ENCODE measurements around the gene HS6ST2. TPM values are rescaled to one million over a fixed set of nuclear protein-coding genes. Genes with fewer than 3 reads are reported as not detected.

HS6ST2 gene
- total and polyA plus RNA-seq, 12 donors: 0.13 to 1.2 (median 0.26) TPM; not detected in 3

- H3K36me3 ChIP-seq: no peaks in the 10 kb centered on the region
- 64 to 75% methylated on average over 2 of the region's 2 CpGs for WGBS, 2 donors
- no peaks in the 10 kb centered on the region for H3K4me1 ChIP-seq
- H3K27me3 ChIP-seq: peaks cover 0 to 17% (median 0%) of the 10 kb centered on the region in 7 donors
- H3K27ac ChIP-seq: no peak overlapping the region
- DNase-seq: no peak
- H3K4me3 ChIP-seq: no peak overlapping the region
- TF ChIP-seq CTCF (IDR thresholded peaks at IDR 0.05): no peak
- ATAC-seq: no peak
- intact Hi-C loops (cut with DNase I): no loop called here
- peaks cover 0 to 9% (median 0%) of the 10 kb centered on the region in 11 donors for H3K9me3 ChIP-seq
Measured at GRCh38 chrX:132677233-132677716, 281.2 kb downstream of the HS6ST2 start.

GRCh38 chrX:132676561-132677186 is 281.8 kb downstream of the HS6ST2 start:
- H3K27ac ChIP-seq: no peak overlapping the region
- H3K4me1 ChIP-seq: no peaks in the 10 kb centered on the region
- H3K4me3 ChIP-seq: no peak overlapping the region
- peaks cover 0 to 22% (median 0%) of the 10 kb centered on the region in 7 donors for H3K27me3 ChIP-seq
- DNase-seq: no peak
- 47 to 49% methylated on average over 4 of the region's 4 CpGs for WGBS, 2 donors
- ATAC-seq: no peak
- peak in 1 of 9 donors; percentile 13 for TF ChIP-seq CTCF (IDR thresholded peaks at IDR 0.05)
- intact Hi-C loops (cut with DNase I): no loop called here
- H3K36me3 ChIP-seq: no peaks in the 10 kb centered on the region
- H3K9me3 ChIP-seq: peaks cover 0 to 9% (median 0%) of the 10 kb centered on the region in 11 donors

- ATAC-seq (no peak), DNase-seq (no peak)
- H3K4me1 ChIP-seq: no peaks in the 10 kb centered on the region
- H3K9me3 ChIP-seq: peaks cover 0 to 9% (median 0%) of the 10 kb centered on the region in 11 donors
- 76 to 88% methylated on average over 3 of the region's 3 CpGs for WGBS, 2 donors
- intact Hi-C loops (cut with DNase I): no loop called here
- TF ChIP-seq CTCF (IDR thresholded peaks at IDR 0.05): no peak
- no peak overlapping the region for H3K27ac ChIP-seq
- no peaks in the 10 kb centered on the region for H3K36me3 ChIP-seq
- H3K4me3 ChIP-seq: no peak overlapping the region
- peaks cover 0 to 27% (median 0%) of the 10 kb centered on the region in 7 donors for H3K27me3 ChIP-seq
Measured at GRCh38 chrX:132676102-132676501, 282.3 kb downstream of the HS6ST2 start.

GRCh38 chrX:132673331-132673730 is 285.1 kb downstream of the HS6ST2 start:
- ATAC-seq: no peak
- H3K27me3 ChIP-seq: peaks cover 0 to 51% (median 0%) of the 10 kb centered on the region in 7 donors
- 18 to 53% methylated on average over 1 of the region's 1 CpG for WGBS, 2 donors
- H3K9me3 ChIP-seq: no peaks in the 10 kb centered on the region
- no peaks in the 10 kb centered on the region for H3K4me1 ChIP-seq
- no peak overlapping the region for H3K4me3 ChIP-seq
- H3K36me3 ChIP-seq: no peaks in the 10 kb centered on the region
- intact Hi-C loops (cut with DNase I): no loop called here
- no peak for TF ChIP-seq CTCF (IDR thresholded peaks at IDR 0.05)
- H3K27ac ChIP-seq: no peak overlapping the region
- no peak for DNase-seq
